Parietal lobe (tissue), 2 donors: ENCODE measurements around the gene SCAF1. TPM values are rescaled to one million over a fixed set of nuclear protein-coding genes. Genes with fewer than 3 reads are reported as not detected.

Source experiments
- small RNA-seq: library from RNA; depleted of rRNA; stranded (forward); fragments of <200 nt; gene quantifications from one replicate; pipeline ENCODE3, GENCODE V24; 2014; ENCODE audit warnings: low replicate concordance
- total RNA-seq: library from RNA; depleted of rRNA; stranded (reverse); fragments of >200 nt; gene quantifications from one replicate; pipeline ENCODE4 v1.2.3, GENCODE V29; 2014

SCAF1 gene
- 18.8 TPM for total RNA-seq

DNA sequence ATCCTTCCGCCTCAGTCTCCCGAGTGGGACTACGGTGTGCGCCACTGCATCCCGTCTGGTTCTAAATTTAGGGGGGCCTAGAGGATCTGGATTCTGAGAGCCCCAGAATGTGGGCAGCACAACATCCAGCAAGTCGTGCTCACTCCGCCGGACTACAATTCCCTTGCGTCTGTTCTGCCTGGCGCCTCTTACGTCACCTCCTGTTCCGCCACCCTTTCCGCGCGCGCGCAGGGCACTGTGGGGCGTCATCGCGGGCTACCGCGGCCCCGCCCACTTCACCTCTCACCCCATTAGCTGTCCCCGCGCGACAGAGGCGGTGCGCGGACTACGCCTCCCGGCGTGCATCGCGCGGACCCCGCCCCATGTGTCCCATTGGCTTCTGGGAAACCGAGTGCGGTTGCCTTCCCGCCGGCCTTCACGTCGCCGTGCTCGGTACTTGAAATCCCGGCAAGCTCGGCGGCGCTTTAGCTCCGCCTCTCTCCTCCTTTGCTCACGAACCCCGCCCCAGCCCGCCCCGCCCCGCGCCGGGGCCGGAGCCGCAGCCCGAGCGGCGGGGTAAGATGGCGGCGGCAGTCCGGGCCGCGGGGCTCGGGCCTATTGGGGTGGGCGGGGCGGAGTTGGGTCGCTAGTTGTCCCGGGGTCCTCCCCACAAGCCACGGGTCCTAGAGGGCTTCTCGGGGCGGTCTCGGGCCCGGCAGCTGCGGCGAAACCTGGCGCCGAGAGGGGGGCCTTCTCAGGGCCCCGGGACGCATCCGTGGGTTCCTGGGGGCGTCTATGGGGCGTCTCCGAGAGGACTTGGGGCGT is at the start of gene SCAF1:
Gene SCAF1, plus strand, starts transcription at position 522 of the 804 bp plus-strand sequence. CDS start 2,818 bp downstream, outside the sequence.

GRCh38 chr19:49640113-49640898 is 1.7 kb upstream of the SCAF1 start, which contains the start of gene RRAS:
TSS of gene RRAS (minus strand) at chr19:49640143. CDS start at chr19:49640098, 45 bp downstream.

DNA sequence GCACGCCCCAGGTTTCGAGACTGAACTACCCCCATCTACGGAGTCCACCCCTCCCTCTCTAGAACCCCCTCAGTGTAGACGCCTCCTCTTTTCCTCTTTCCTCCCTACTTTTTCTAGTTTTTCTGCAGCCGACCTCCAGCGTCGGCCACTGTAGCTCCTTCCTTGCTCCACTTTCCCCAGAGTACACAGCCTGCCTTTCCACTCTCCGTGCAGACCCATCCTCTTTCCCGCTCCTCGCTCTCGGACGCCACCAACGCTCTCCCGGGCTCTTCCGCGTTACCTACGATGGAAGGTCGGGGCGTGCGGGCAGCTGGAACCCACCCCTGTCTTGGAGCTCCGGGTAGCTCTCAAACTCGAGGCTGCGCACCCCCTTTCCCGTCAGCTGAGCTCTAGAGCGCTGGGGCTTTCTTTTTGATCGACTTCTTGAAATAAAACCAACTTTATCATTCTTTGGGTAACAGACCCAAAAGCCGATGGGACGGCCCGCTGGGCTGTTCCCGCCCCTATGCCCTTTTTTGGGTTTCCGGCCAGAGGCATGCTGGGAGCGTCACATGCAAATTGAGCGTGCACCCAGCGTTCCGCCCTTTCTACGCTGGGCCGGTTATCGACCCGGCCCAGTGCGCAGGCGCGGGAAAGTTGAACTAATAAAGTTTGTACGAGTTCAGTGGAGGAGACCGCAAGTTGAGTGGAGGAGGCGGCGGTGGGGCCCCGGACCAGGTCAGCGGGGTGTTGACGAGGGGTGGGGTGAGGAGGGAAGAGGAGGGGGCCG is 23.5 kb downstream of the SCAF1 start, which contains the start of the genes BCL2L12 and IRF3:
Gene BCL2L12, plus strand, starts transcription at position 583 of the 769 bp plus-strand sequence. CDS start 760 bp downstream, outside the sequence.
Gene IRF3, minus strand, starts transcription at position 507 of the 769 bp plus-strand sequence. CDS start 1,019 bp downstream, outside the sequence.

GRCh38 chr19:49677231-49677900 is 35.4 kb downstream of the SCAF1 start, which contains the start of gene PRMT1:
TSS of gene PRMT1 (plus strand) at chr19:49677271. CDS start at chr19:49677281, 10 bp downstream.

DNA sequence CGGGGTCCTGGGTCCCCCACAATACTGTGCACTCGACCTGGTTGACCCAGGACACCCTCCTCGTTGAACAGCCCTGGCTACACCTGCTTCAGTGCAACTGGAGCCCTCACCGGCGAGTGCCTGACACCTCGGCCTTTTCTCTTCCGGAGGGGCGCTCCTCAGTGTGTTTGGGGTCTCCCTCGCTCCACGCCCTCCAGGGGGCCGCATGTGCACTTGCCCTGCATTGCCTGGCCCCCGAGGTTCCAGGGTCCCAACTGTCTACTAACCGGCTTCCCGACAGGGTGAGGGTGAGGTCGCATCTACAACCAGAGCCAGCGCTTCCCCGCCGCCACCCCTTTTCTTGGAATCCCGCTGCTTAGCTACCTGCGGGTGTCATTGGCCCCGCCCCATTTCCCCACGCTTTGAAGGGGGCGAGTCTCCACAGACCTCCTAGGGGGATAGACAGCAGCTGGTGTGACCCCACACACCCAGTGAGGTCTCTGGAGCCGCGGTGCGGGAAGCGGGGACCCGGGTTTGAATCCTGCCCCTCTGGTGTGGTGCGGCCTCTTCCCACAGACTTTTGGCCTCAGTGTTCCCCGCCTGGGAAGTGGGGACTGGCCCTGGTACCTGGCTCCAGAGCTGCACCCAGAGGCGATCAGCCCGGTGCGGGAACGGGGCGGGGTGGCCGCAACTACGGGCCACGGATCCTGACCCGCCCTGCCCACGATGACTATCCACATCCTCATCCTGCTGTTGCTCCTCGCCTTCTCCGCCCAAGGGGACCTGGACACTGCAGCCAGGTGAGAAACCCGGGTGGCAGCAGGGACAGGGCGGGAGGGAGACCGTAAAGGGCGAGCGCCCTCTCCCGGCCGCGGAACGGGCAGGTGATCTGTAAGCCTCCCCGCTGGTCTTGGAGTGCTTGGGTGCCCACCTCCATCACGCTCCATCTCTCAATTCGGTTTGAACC is 47.4 kb downstream of the SCAF1 start, which contains the start of gene ADM5:
Gene ADM5, plus strand, starts transcription at position 462 of the 946 bp plus-strand sequence. Its CDS starts 244 bp downstream, at position 706.

GRCh38 chr19:49690656-49691242 is 48.7 kb downstream of the SCAF1 start, which contains the start of gene CPT1C:
TSS of gene CPT1C (plus strand) at chr19:49691116. CDS start at chr19:49692253, 1,137 bp downstream.

Small RNAs within 50 kb of the gene (small RNA-seq; reads per million reads assigned to genes)
- gene MIR5088, result not detected

Other genes with a start within 250 kb of the SCAF1 start
- gene PTH2, start 218.8 kb upstream of the SCAF1 start, total RNA-seq, result not detected
- gene GFY, start 216.8 kb upstream of the SCAF1 start, total RNA-seq, result not detected
- 36.6 TPM for gene SLC17A7, start 200.7 kb upstream of the SCAF1 start, total RNA-seq
- gene PIH1D1, start 190.4 kb upstream of the SCAF1 start, total RNA-seq, result 62.9 TPM
- 7.5 TPM for gene ALDH16A1, start 189.0 kb upstream of the SCAF1 start, total RNA-seq
- not detected for gene FLT3LG, start 168.0 kb upstream of the SCAF1 start, total RNA-seq
- gene RPL13A, start 154.6 kb upstream of the SCAF1 start, total RNA-seq, result 2,146 TPM
- gene RPS11, start 145.8 kb upstream of the SCAF1 start, total RNA-seq, result 4,186 TPM
- gene FCGRT, start 129.5 kb upstream of the SCAF1 start, total RNA-seq, result 11.6 TPM
- 4.7 TPM for gene RCN3, start 114.2 kb upstream of the SCAF1 start, total RNA-seq
- 32.9 TPM for gene NOSIP, start 61.7 kb upstream of the SCAF1 start, total RNA-seq
- gene PRRG2, start 60.9 kb upstream of the SCAF1 start, total RNA-seq, result 0.94 TPM
- 15.3 TPM for gene PRR12, start 51.0 kb upstream of the SCAF1 start, total RNA-seq
- 0.94 TPM for gene RRAS, start 2.1 kb upstream of the SCAF1 start, total RNA-seq
- gene IRF3, start 23.6 kb downstream of the SCAF1 start, total RNA-seq, result 11.3 TPM
- not detected for gene BCL2L12, start 23.7 kb downstream of the SCAF1 start, total RNA-seq
- gene PRMT1, start 35.1 kb downstream of the SCAF1 start, total RNA-seq, result 243 TPM
- 1.9 TPM for gene ADM5, start 47.4 kb downstream of the SCAF1 start, total RNA-seq
- gene CPT1C, start 48.9 kb downstream of the SCAF1 start, total RNA-seq, result 58.5 TPM
- not detected for gene TSKS, start 121.1 kb downstream of the SCAF1 start, total RNA-seq
- gene AP2A1, start 124.8 kb downstream of the SCAF1 start, total RNA-seq, result 70.7 TPM
- 20.0 TPM for gene FUZ, start 171.1 kb downstream of the SCAF1 start, total RNA-seq
- gene MED25, start 176.1 kb downstream of the SCAF1 start, total RNA-seq, result 31.3 TPM
- gene PTOV1, start 208.9 kb downstream of the SCAF1 start, total RNA-seq, result 183 TPM
- 51.0 TPM for gene PNKP, start 225.4 kb downstream of the SCAF1 start, total RNA-seq
- gene AKT1S1, start 235.1 kb downstream of the SCAF1 start, total RNA-seq, result 5.9 TPM
- 14.4 TPM for gene TBC1D17, start 235.5 kb downstream of the SCAF1 start, total RNA-seq